ENCODE measurements around the gene ETS1.
A peak's percentile ranks its signal among the peaks of the same experiment; 100 is the strongest.

Gene ETS1

GRCh38 chr11:128517451-128518230 is 69.7 kb downstream of the ETS1 start:
- DNase-seq: no peak

DNA sequence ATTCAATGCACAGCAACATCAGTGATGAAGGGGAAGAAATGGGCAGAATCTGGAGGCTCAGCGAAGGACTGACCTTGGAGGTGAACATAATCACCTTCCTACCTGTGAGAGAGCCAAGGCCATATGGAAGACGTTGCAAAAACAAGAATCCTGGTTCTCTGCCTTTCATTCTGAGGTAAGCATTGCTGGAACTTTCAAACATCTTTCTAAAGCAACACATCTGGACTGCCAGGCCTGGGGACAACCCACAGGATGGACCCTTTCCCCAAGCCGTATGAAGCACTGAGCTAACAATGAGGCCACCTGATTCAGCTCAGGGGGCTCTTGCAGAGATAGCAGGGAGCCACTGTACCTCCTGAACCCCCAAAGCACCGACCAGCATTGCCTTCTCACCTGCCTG is 70.5 kb downstream of the ETS1 start:
- no peak for DNase-seq

GRCh38 chr11:128515826-128516778 is 71.3 kb downstream of the ETS1 start:
- no peak for DNase-seq

- DNase-seq: no peak
These were observed 72.3 kb downstream of the ETS1 start for GRCh38 chr11:128515086-128515485.

DNA sequence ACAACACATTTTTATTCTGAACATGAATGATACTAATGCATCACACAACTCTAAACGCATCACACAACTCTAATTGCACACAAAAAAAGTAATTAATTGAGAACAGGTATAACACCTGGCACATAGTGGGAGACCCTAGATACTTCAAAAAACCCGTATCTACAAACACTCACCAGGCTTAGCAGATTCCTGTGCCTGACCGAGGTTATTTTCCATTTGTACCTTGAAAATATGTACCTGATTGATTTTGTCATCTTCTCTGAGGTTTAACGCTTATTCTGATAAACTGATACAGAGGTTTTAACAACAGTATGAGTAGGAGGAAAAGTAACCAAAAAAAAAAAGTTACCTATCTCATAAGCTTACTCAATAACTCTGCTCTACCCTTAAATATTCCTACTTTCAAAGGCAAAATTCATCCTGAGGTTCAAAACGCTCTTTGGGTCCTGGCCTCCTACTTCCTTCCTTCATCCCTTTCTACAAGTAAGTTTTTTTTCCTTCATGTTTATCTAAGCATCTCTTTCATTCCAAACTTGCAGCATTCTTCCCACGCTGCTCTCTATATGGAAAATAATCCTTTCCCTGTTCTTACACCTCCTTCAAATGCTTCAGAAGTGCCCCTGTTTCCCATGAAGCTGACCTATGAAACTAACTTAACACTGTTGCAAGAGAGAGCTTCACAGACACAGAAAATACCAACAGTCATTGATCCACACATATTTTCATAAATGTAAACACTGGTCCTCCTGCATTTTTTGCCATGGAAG is 73.3 kb downstream of the ETS1 start:
- DNase-seq: no peak

- DNase-seq: peak; percentile 30
These were observed 74.8 kb downstream of the ETS1 start for GRCh38 chr11:128512474-128512996.

DNA sequence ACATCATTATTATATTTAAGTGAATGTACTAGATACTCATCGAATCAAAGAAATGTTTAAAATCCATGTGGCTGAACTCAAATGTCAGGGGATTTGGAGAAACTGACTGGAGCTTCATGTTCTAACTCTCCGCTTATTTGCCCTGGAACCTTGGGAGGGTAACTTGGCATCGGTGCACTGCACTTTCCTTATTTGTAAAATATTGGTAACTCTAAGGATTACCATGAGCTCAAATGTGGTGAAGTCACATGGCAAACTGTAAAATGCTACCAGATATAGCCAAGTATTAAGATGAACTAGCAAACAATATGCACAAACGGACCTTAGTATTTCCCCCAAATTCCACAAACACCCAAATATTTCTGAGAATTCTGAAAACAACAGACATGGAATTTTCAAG is 75.6 kb downstream of the ETS1 start:
- no peak for DNase-seq

DNA sequence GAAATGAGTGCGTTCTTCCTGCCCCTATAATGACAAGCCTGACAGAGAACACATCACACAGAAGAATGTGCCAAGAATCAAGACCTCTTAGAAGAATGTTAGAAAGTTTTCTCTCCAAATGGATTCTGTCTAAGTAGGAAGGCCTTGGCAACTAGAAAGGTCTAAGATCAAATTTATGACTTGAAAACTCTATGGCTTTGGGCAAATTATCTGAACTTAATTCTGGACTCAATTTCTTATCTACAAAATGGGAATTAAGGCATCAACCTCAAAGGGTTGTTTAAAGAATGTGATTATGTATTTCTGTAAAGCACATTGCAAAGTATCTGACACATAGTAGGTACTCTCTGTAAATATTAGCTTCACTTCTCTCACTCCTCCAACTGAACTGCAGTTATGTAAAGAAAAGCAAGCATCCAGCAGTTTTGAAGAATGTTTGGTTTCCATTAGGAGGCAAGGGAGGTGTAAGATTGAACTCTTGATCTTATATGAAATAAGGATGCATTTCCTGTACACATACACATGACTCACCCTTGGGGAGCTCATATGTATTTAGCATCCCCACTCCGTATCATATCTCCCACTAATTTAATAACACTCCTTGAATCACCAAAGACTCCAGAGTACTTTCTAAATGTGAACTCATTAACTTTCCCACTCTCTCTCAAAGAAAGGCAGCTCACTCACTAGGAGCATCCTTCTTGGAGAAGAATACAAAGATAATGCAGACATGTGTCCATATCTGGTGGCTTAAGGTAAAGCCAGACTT is 77.6 kb downstream of the ETS1 start:
- DNase-seq: no peak

DNA sequence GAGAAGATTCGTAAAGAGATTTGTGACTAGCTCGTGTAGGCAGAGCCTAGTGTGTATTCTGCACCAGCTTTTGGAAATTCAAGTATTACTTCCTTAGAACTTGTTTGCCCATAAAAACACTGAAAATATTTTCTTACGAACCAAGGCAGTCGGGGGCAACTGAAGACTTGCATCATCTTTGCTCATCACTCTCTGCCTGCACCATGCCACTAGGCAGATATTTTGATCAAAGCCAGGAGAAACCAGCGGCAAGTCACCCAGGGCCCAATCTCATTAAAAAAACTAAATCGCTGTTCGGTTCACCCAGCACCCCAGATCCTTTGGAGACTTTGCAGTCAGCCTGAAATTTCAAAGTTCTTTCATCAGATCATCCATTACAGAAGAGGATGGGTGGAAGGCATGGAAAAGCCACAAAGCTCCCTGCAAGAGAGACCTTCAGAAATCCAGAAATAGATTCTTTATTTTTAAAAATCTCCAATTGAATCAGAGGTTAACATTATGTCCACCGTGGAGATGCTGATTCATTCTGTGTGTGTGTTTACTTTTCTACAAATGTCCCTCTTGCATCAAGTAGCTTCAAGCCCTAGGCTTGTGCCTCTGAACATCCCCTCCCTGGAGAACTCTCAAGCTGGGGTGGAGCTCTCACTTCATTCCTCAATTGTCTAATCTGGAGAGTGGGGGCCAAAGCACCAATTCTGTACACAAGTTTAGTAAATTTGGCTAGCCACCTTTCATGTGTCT is 78.4 kb downstream of the ETS1 start:
- DNase-seq: no peak

DNA sequence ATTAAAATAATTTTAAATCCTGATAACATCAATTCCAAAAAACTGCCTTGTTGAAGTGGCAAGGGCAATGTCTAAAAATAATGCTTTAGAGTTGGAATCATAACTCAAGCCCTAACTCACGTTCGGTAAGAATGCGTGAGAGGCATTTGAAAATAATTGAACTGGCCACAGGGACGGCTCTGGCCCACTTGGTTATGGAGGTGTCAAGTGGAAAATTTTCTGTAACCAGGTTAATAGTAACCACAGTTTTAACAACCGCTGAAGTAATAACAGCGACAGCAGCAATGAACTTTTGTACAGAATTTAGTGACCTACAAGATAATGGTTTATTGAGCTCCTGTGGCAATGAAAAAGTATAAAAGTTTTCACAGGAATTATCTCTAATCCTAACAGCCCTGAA is 79.4 kb downstream of the ETS1 start:
- DNase-seq: no peak

DNA sequence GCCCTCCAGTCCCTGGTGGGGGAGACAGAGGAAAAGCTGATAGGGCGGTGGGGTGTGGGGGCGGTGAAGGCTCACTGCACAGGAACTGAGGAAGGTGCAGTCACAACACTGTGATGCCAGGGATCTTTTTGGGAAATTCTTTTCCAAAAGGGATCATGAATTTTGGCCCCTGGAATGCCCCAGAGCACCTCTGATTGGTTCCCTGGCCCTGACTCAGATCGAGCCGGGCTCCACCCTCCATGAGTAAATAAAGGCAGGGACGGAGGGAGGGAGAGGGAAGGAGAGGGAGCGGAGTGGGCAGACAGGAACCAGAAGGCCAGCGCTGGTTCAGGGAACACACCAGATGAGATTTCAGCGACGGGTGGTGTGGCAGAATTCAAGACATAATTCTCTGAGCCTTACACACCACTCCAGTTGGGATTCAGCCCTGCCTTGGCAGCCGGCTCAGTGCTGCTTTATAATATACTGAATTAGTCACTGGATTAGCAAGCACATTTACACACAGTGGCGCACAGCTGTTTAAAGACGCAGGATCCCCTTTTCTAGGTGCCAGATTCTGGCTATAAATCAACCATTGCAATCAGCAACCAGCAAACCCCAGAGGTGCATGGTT is 80.3 kb downstream of the ETS1 start:
- no peak for DNase-seq

DNA sequence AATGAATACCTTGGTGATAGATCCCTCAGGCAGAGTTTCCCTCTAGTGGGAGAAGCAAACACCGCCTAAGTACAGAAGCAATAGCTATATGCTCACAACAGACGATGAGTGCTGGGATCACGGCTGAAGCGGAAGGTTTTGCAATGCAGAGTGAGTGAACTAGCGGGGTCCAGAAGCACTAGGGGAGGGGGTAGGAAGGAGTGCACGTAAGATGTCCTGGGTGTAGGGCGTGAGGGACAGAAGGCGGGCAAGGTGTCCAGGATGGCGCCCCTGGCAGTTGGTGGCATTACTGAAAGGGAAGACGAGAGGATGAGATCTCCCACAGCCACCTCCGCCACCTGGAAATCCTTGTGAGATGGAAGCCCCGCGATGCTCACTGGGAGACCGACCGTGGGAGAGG is 81.0 kb downstream of the ETS1 start:
- no peak for DNase-seq

- no peak for DNase-seq
These were observed 81.8 kb downstream of the ETS1 start for GRCh38 chr11:128505449-128506065.

- DNase-seq: no peak
These were observed 82.9 kb downstream of the ETS1 start for GRCh38 chr11:128504486-128504885.

DNA sequence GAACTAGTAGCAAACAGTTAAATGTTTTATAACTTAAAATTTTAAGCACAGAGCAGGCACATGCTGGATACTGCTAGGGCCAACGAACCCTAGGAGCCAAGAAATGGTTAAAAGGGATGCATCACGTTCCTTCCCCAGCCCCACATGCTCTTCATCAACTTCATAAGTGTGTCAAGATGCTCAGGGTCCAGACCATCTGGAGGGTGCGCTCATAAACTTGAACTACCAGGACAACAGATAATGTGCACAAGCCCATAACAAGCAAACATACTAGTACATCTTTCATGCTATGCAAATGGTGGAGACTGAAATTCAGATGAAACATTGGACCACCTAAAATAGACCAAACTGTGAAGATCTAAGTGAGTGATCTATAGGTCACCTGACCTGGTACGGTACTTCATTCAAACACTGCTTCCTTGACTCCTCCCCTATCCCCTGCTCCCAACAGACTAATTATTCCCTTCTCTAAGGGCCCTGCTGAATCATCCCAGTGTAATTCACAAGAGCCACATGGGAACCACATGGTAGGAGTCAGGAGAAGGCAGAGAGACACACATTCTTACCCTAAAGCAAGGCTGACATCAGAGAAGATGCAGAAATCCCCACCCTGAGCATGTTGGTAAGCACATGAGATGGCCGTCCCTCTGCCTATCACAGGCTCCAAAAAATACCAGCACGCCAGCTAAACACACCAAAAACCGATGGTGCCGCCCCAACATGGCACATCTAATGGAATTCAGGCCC is 83.9 kb downstream of the ETS1 start:
- no peak for DNase-seq

GRCh38 chr11:128502726-128503125 is 84.6 kb downstream of the ETS1 start:
- no peak for DNase-seq

DNA sequence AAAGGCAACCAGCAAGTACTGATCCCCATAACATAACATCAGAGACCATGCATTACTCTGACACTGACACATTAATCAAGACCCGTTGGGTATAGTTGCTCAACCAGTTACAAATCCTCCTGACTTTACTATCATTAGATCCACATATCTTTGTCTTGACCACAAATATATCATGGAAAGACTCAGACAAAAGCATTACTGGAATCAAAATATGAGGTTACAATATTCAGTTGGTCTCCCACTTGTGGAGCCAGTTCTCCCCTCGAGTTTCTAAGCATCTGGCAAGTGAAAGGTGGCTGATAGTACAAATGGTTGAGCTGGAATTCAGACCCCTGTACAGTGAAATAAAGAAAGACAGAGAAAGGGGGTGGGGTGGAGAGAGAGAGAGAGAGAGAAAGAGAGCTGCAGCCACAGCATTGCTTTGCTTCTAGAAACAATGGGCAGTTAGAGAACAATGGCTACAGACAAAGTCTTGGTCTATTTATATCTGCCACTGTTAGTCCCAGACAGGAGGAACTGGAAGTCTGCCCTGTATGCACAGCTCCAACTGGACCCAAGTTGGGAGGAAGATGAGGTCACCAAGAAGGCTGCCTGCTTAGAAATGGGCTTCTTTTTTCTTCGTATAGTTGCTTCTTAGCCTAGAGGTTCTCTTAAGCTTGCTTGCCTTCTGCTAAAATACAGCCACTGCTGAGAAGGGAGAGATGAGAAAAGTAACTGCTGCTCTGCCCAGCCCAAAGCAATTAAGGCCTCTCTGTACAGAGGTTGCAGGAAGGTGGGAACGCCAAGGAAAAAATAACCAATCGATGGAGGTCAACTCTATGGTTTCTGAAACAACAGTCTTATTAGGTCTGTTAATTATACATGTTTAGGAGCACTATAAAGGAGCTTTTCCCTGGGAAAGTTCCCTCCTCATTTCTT is 85.5 kb downstream of the ETS1 start:
- no peak for DNase-seq

- no peak for DNase-seq
These were observed 86.3 kb downstream of the ETS1 start for GRCh38 chr11:128501008-128501407.

GRCh38 chr11:128500493-128500892 is 86.9 kb downstream of the ETS1 start:
- DNase-seq: no peak

Measured in activated gamma-delta T cell (primary cell).